Measurements from ENCODE around the gene GATC. TPM values are rescaled to one million over a fixed set of nuclear protein-coding genes. Genes with fewer than 3 reads are reported as not detected.

Gene GATC
- total RNA-seq, 2 experiments from 2014 or later: 26.3 to 36.3 TPM

- Mint-ChIP-seq H3K36me3 (ENCODE audit: low read depth) (peaks cover 56% of the 10 kb centered on the region), H3K4me1 (peaks cover under 1% of the 10 kb centered on the region), H3K27ac (no peak overlapping the region), H3K27me3 (no peaks in the 10 kb centered on the region), H3K9me3 (ENCODE audit: low read depth) (no peaks in the 10 kb centered on the region), H3K4me3 (no peak overlapping the region)
- no peak for DNase-seq
- CTCF ChIA-PET: interaction anchor here (1.4 to 2.1 kb wide), 2 partner anchors 8 to 22 kb away, joined by 4 to 9 read pairs; no protein-coding TSS in a partner anchor
- POLR2A ChIA-PET: interaction anchor here (0.7 to 2.4 kb wide), 2 partner anchors 9 to 15 kb away, joined by 3 to 12 read pairs; partner anchors contain the start of gene SRSF9
- no peak for ATAC-seq
- intact Hi-C loops (cut with DNase I, micrococcal nuclease): no loop called here
Observed at GRCh38 chr12:120460157-120460556, 13.9 kb downstream of the GATC start.

- ATAC-seq (no peak), DNase-seq (no peak)
- H3K4me1 Mint-ChIP-seq: peaks cover 19% of the 10 kb centered on the region
- peaks cover 48% of the 10 kb centered on the region for H3K36me3 Mint-ChIP-seq (ENCODE audit: low read depth)
- peak overlapping the region; percentile 24 for H3K27ac Mint-ChIP-seq
- no peak overlapping the region for H3K4me3 Mint-ChIP-seq
- ChIA-PET POLR2A (interaction anchor here (0.6 kb wide), 1 partner anchor 143 kb away, joined by 4 read pairs; no protein-coding TSS in a partner anchor), CTCF (interaction anchor here (0.6 to 3.0 kb wide), 3 partner anchors 9 to 84 kb away, joined by 3 to 14 read pairs (median 3); no protein-coding TSS in a partner anchor)
- H3K27me3 Mint-ChIP-seq: no peaks in the 10 kb centered on the region
- intact Hi-C loops (cut with DNase I, micrococcal nuclease): no loop called here
- H3K9me3 Mint-ChIP-seq (ENCODE audit: low read depth): no peaks in the 10 kb centered on the region
Observed at GRCh38 chr12:120462099-120462640, 15.9 kb downstream of the GATC start.

GRCh38 chr12:120463712-120464111, 17.5 kb downstream of the GATC start:
- H3K9me3 Mint-ChIP-seq (ENCODE audit: low read depth): no peaks in the 10 kb centered on the region
- peaks cover 27% of the 10 kb centered on the region for H3K4me1 Mint-ChIP-seq
- no peak for DNase-seq
- POLR2A ChIA-PET: no interaction called here
- peaks cover 51% of the 10 kb centered on the region for H3K36me3 Mint-ChIP-seq (ENCODE audit: low read depth)
- H3K4me3 Mint-ChIP-seq: no peak overlapping the region
- CTCF ChIA-PET: interaction anchor here (0.7 to 3.0 kb wide), 5 partner anchors 11 to 106 kb away, joined by 3 to 14 read pairs (median 4); no protein-coding TSS in a partner anchor
- intact Hi-C loops (cut with DNase I, micrococcal nuclease): no loop called here
- no peaks in the 10 kb centered on the region for H3K27me3 Mint-ChIP-seq
- ATAC-seq: no peak
- no peak overlapping the region for H3K27ac Mint-ChIP-seq

GRCh38 chr12:120465756-120466155, 19.5 kb downstream of the GATC start:
- Mint-ChIP-seq H3K27ac (peak overlapping the region; percentile 29), H3K36me3 (ENCODE audit: low read depth) (peaks cover 37% of the 10 kb centered on the region), H3K4me3 (no peak overlapping the region), H3K4me1 (peaks cover 33% of the 10 kb centered on the region), H3K27me3 (no peaks in the 10 kb centered on the region), H3K9me3 (ENCODE audit: low read depth) (no peaks in the 10 kb centered on the region)
- intact Hi-C loops (cut with DNase I, micrococcal nuclease): no loop called here
- ATAC-seq (no peak), DNase-seq (no peak)
- ChIA-PET POLR2A (interaction anchor here (1.7 kb wide), 1 partner anchor 9 kb away, joined by 10 read pairs; no protein-coding TSS in a partner anchor), CTCF (interaction anchor here (0.9 to 3.0 kb wide), 9 partner anchors 9 to 161 kb away, joined by 3 to 17 read pairs (median 5); no protein-coding TSS in a partner anchor)

GRCh38 chr12:120466560-120467315, 20.5 kb downstream of the GATC start:
- POLR2A ChIA-PET: interaction anchor here (0.6 to 1.7 kb wide), 6 partner anchors 10 to 115 kb away, joined by 3 to 10 read pairs (median 4); partner anchors contain the start of genes COX6A1, DYNLL1 and POP5
- peak; percentile 66 for DNase-seq
- CTCF ChIA-PET: interaction anchor here (0.5 to 3.0 kb wide), 12 partner anchors 9 to 346 kb away, joined by 3 to 17 read pairs (median 4); no protein-coding TSS in a partner anchor
- intact Hi-C loops (cut with DNase I, micrococcal nuclease): no loop called here
- Mint-ChIP-seq H3K4me3 (no peak overlapping the region), H3K36me3 (ENCODE audit: low read depth) (peaks cover 33% of the 10 kb centered on the region), H3K9me3 (ENCODE audit: low read depth) (no peaks in the 10 kb centered on the region), H3K4me1 (peaks cover 38% of the 10 kb centered on the region), H3K27me3 (no peaks in the 10 kb centered on the region), H3K27ac (no peak overlapping the region)
- ATAC-seq: no peak

GRCh38 chr12:120467439-120467838, 21.2 kb downstream of the GATC start:
- Mint-ChIP-seq H3K27ac (peak overlapping the region; percentile 7), H3K36me3 (ENCODE audit: low read depth) (peaks cover 29% of the 10 kb centered on the region), H3K27me3 (no peaks in the 10 kb centered on the region), H3K4me3 (peak overlapping the region; percentile 79), H3K9me3 (ENCODE audit: low read depth) (no peaks in the 10 kb centered on the region), H3K4me1 (peaks cover 38% of the 10 kb centered on the region)
- ATAC-seq (no peak), DNase-seq (no peak)
- ChIA-PET POLR2A (interaction anchor here (1.0 to 2.5 kb wide), 4 partner anchors 8 to 29 kb away, joined by 3 to 12 read pairs (median 6); partner anchors contain the start of genes COX6A1 and DYNLL1), CTCF (interaction anchor here (1.5 to 3.0 kb wide), 5 partner anchors 8 to 27 kb away, joined by 3 to 17 read pairs (median 10); no protein-coding TSS in a partner anchor)
- intact Hi-C loops (cut with DNase I, micrococcal nuclease): no loop called here

- ChIA-PET CTCF (interaction anchor here (0.6 to 2.8 kb wide), 13 partner anchors 9 to 361 kb away, joined by 3 to 17 read pairs (median 5); partner anchors contain the start of gene DYNLL1), POLR2A (interaction anchor here (0.6 to 2.5 kb wide), 7 partner anchors 9 to 267 kb away, joined by 3 to 12 read pairs (median 4); partner anchors contain the start of genes DYNLL1, RNU4-2 and RPLP0)
- no peaks in the 10 kb centered on the region for H3K27me3 Mint-ChIP-seq
- H3K9me3 Mint-ChIP-seq (ENCODE audit: low read depth): no peaks in the 10 kb centered on the region
- H3K4me1 Mint-ChIP-seq: peaks cover 40% of the 10 kb centered on the region
- intact Hi-C loops (cut with DNase I, micrococcal nuclease): loop anchor here in 1 of 2 experiments (1.0 to 2.0 kb wide), 3 partner anchors 13 to 30 kb away; partner anchors contain the start of genes COX6A1, GATC and TRIAP1
- no peak for ATAC-seq
- peak; percentile 49 for DNase-seq
- peak overlapping the region; percentile 79 for H3K4me3 Mint-ChIP-seq
- H3K27ac Mint-ChIP-seq: peak overlapping the region; percentile 84
- H3K36me3 Mint-ChIP-seq (ENCODE audit: low read depth): peaks cover 25% of the 10 kb centered on the region
Observed at GRCh38 chr12:120468325-120468820, 22.1 kb downstream of the GATC start.

- peak; percentile 24 for ATAC-seq
- intact Hi-C loops (cut with DNase I, micrococcal nuclease): loop anchor here (1.0 to 2.0 kb wide), 15 partner anchors 14 to 268 kb away; partner anchors contain the start of genes COX6A1 (in 2 of the 2), GATC (in 2 of the 2), RNF10 (in 2 of the 2) and TRIAP1 (in 2 of the 2)
- ChIA-PET POLR2A (interaction anchor here (0.6 to 2.5 kb wide), 7 partner anchors 10 to 268 kb away, joined by 3 to 12 read pairs (median 4); partner anchors contain the start of genes DYNLL1, RNU4-2 and RPLP0), CTCF (interaction anchor here (0.6 to 2.8 kb wide), 18 partner anchors 10 to 421 kb away, joined by 3 to 17 read pairs (median 5); partner anchors contain the start of genes DYNLL1 and POP5)
- Mint-ChIP-seq H3K4me1 (peaks cover 40% of the 10 kb centered on the region), H3K27me3 (no peaks in the 10 kb centered on the region), H3K9me3 (ENCODE audit: low read depth) (no peaks in the 10 kb centered on the region), H3K27ac (peak overlapping the region; percentile 84), H3K36me3 (ENCODE audit: low read depth) (peaks cover 25% of the 10 kb centered on the region), H3K4me3 (peak overlapping the region; percentile 79)
- peak; percentile 50 for DNase-seq
Observed at GRCh38 chr12:120468821-120469449, 22.7 kb downstream of the GATC start.

- intact Hi-C loops (cut with DNase I, micrococcal nuclease): loop anchor here (1.0 to 2.0 kb wide), 14 partner anchors 23 to 268 kb away; partner anchors contain the start of genes COX6A1 (in 2 of the 2), GATC (in 2 of the 2), RNF10 (in 2 of the 2) and TRIAP1 (in 2 of the 2)
- POLR2A ChIA-PET: interaction anchor here (0.6 to 2.5 kb wide), 3 partner anchors 11 to 268 kb away, joined by 4 to 12 read pairs (median 5); partner anchors contain the start of gene RPLP0
- H3K4me3 Mint-ChIP-seq: peak within 1 kb of the TSS; percentile 79
- peaks cover 40% of the 10 kb centered on the region for H3K4me1 Mint-ChIP-seq
- H3K36me3 Mint-ChIP-seq (ENCODE audit: low read depth): peaks cover 21% of the 10 kb centered on the region
- no peaks in the 10 kb centered on the region for H3K9me3 Mint-ChIP-seq (ENCODE audit: low read depth)
- peak within 1 kb of the TSS; percentile 88 for H3K27ac Mint-ChIP-seq
- CTCF ChIA-PET: interaction anchor here (0.6 to 2.8 kb wide), 19 partner anchors 11 to 422 kb away, joined by 3 to 10 read pairs (median 4); partner anchors contain the start of gene POP5
- peak; percentile 94 for ATAC-seq
- peak; percentile 98 for DNase-seq
- no peaks in the 10 kb centered on the region for H3K27me3 Mint-ChIP-seq
Observed at GRCh38 chr12:120469450-120470149, 23.4 kb downstream of the GATC start, which contains the start of gene SRSF9. TSS of gene SRSF9 (minus strand) at chr12:120469748. CDS start at chr12:120469609, 139 bp downstream.
